Spleen (tissue), 11 donors: ENCODE data around the gene PSMG4. TPM values are rescaled to one million over a fixed set of nuclear protein-coding genes. Genes with fewer than 3 reads are reported as not detected.
"Not testable (repeated sequence)": the region's sequence is repeated elsewhere in the genome, so short reads cannot be mapped to it uniquely, and the experiment has no call there.

Experiments
- DNase-seq: peaks from one replicate; pipeline ENCODE4 v3.0.0-alpha.2; 2020
- H3K27ac ChIP-seq, 8 donors: fragments of 200-600 bp; sonication (generic) in 7 of 8; 1 replicate in 4 of 8; 2 replicates in 4 of 8; pipeline versions ENCODE4 v1.5.0 to v1.8.0; 2016 to 2021; ENCODE audit warnings: inconsistent platforms in 4 of 8, mild to moderate bottlenecking in 4 of 8, moderate library complexity in 1 of 8
- H3K27me3 ChIP-seq, 7 donors: fragments of 200-600 bp; sonication (generic) in 6 of 7; replicated peaks in 1 of 7; 1 replicate in 4 of 7; 2 replicates in 3 of 7; pipeline versions ENCODE4 v1.5.0 to v1.8.0; 2016 to 2021; ENCODE audit warnings: inconsistent platforms in 3 of 7, mild to moderate bottlenecking in 1 of 7
- H3K36me3 ChIP-seq, 6 donors: fragments of 200-600 bp; sonication (generic) in 5 of 6; 1 replicate in 4 of 6; 2 replicates in 2 of 6; pipeline versions ENCODE4 v1.5.0 to v1.8.0; 2016 to 2021; ENCODE audit warnings: inconsistent platforms in 2 of 6
- H3K4me1 ChIP-seq, 6 donors: fragments of 200-600 bp; sonication (generic) in 5 of 6; 1 replicate in 3 of 6; 2 replicates in 3 of 6; pipeline versions ENCODE4 v1.5.0 to v1.8.0; 2016 to 2021; ENCODE audit warnings: inconsistent platforms in 3 of 6
- H3K4me3 ChIP-seq, 8 donors: fragments of 200-600 bp; sonication (generic) in 7 of 8; 1 replicate in 4 of 8; 2 replicates in 4 of 8; pipeline versions ENCODE4 v1.5.0 to v1.8.0; 2016 to 2021; ENCODE audit warnings: inconsistent platforms in 4 of 8, mild to moderate bottlenecking in 4 of 8, moderate library complexity in 2 of 8
- H3K9me3 ChIP-seq, 8 donors: fragments of 200-600 bp; sonication (generic) in 7 of 8; 1 replicate in 4 of 8; 2 replicates in 4 of 8; pipeline versions ENCODE4 v1.5.0 to v1.8.0; 2016 to 2021; ENCODE audit warnings: inconsistent platforms in 4 of 8
- POLR2A ChIP-seq, 3 donors: fragments of 450-650 bp; IDR thresholded peaks; one replicate each; pipeline ENCODE4 v1.5.1; 2017; ENCODE audit warnings: antibody characterized with exemption in 3 of 3, mild to moderate bottlenecking in 1 of 3
- POLR2AphosphoS5 ChIP-seq, 3 donors: sonication (generic); formaldehyde crosslinking; IDR thresholded peaks; one replicate each; pipeline ENCODE4 v1.5.1; 2017; ENCODE audit warnings: antibody characterized with exemption in 3 of 3
- WGBS, 5 donors: extraction: QIAGEN DNeasy Blood & Tissue Kit in 3 of 5; methylation state at CpG; one replicate each; pipeline versions ENCODE4 v1.1.5 to v1.1.7; 2013 to 2018; 5-methylcytosine and 5-hydroxymethylcytosine counted together
- intact Hi-C: fragments of 100-400 bp; cut with DNase I; formaldehyde crosslinking; loops from one replicate; pipeline ENCODE4 v1.15.0; 2023; ENCODE audit warnings: low total_unique reads
- polyA plus RNA-seq, 3 donors: library from polyadenylated mRNA; stranded (reverse); fragments of 200-250 nt; gene quantifications; one replicate each; pipeline ENCODE4 v1.2.1, GENCODE V29; 2013
- total RNA-seq, 7 donors: library from RNA; depleted of rRNA in 3 of 7; stranded (reverse); fragments of >200 nt in 3 of 7; fragmentation: NEBNext Ultra II Directional in 4 of 7; extraction: Animal tissue kit (Norgen Biotek cat#: 25700) in 4 of 7; gene quantifications; one replicate each; pipeline versions ENCODE4 v1.1.0 to v1.2.1, GENCODE V29; 2016 to 2021
- TF ChIP-seq, protein P1 (sequence below), 11 experiments: fragments of 200-600 bp in 7 of 11; fragments of 450-650 bp in 4 of 11; sonication (generic) in 4 of 11; IDR thresholded peaks in 8 of 11; conservative IDR thresholded peaks in 3 of 11; 1 replicate in 7 of 11; 2 replicates in 4 of 11; pipeline versions ENCODE4 v1.4.0 to v1.8.0; 2016 to 2021; ENCODE audit warnings: antibody characterized with exemption in 11 of 11, inconsistent platforms in 4 of 11, mild to moderate bottlenecking in 1 of 11
- donor health status: healthy with polysubstance abuse.
- donor health status: DM: no; HTN: no; CAD: no; lungs with moderate emphysema.
- donor health status: DM: no; HTN: no; CAD: no.
- donor health status: Bipolar disorder and iron deficiency.
- donor health status: healthy.
- donor health status: DM: no; HTN: no; CAD: no.
- donor health status: DM: yes; HTN: yes; CAD: no.

Gene PSMG4
- total and polyA plus RNA-seq, 10 donors, result 12.1 to 41.6 (median 18.5) TPM

DNA sequence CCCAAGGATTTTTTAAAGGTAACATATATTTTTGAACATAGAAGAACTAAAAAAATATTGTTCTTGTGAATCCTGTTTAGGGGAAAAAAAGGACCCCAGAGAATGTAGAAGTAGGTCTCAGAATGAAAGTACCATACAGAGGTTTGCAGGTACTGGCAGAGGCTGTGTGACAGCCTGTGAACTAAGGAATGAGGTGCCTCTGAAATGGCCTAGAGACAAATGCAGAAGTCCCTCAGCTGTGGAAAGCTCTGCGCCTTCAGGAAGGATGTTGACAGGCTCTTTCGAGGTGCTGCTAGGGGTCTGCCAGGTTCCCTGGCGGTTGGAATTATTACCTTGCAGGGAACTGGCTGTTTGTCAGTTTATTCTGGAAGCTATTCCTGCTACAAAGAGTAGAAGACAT, 22.7 kb upstream of the PSMG4 start:
- H3K27me3 ChIP-seq, result peaks cover 0 to 80% (median 46%) of the 10 kb centered on the region in 7 donors
- intact Hi-C loops, result no loop called here
- no peak for DNase-seq

DNA sequence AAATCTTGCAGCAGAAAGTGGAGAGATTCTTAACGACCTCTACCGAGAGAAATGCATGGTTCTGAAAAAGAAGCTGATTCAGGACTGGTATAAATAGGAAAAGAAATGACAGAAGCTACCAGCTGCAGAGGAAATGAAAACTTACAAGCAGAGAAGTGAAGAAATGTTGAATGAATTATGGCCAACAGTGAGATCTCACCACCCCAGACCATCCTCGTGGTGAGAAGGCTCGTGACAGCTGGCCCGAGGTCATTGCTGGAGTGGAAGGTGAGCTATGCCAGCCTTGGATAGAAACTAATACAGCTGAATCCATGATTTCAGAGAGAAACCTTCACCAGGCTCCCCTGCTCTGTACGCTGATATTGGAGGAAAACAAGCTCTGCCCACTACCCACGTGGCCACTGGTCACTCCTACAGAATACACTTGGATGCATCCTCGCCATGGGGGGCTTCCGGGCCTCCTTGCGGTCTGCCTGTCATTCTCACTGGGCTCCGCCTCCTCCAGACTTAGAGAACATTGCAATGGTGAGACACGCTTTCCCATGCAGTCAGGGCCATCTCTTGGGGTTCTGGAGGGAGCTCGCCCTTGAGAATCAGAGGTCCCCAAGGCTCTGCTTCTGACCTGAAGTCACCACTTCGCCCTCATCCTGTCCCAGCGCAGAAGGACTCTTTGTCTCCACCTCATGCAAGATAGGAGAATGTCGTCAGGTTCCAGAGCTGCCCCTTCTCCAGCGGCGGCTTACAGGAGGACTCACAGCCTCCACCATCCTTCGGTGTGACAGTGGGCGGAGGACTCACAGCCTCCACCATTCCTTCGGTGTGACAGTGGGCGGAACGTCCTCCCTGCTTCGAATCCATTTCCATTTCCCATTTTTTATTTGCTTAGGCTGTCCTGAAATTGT, 20.7 kb upstream of the PSMG4 start:
- Histone ChIP-seq H3K4me1 (no peaks in the 10 kb centered on the region), H3K36me3 (no peaks in the 10 kb centered on the region), H3K9me3 (no peaks in the 10 kb centered on the region), H3K27ac (no peak overlapping the region), H3K27me3 (peaks cover 0 to 60% (median 26%) of the 10 kb centered on the region in 7 donors), H3K4me3 (no peak overlapping the region)
- intact Hi-C loops, result no loop called here
- TF ChIP-seq POLR2A (IDR thresholded peaks at IDR 0.05) (no peak), POLR2AphosphoS5 (IDR thresholded peaks at IDR 0.05) (no peak)
- TF ChIP-seq, protein P1, sequence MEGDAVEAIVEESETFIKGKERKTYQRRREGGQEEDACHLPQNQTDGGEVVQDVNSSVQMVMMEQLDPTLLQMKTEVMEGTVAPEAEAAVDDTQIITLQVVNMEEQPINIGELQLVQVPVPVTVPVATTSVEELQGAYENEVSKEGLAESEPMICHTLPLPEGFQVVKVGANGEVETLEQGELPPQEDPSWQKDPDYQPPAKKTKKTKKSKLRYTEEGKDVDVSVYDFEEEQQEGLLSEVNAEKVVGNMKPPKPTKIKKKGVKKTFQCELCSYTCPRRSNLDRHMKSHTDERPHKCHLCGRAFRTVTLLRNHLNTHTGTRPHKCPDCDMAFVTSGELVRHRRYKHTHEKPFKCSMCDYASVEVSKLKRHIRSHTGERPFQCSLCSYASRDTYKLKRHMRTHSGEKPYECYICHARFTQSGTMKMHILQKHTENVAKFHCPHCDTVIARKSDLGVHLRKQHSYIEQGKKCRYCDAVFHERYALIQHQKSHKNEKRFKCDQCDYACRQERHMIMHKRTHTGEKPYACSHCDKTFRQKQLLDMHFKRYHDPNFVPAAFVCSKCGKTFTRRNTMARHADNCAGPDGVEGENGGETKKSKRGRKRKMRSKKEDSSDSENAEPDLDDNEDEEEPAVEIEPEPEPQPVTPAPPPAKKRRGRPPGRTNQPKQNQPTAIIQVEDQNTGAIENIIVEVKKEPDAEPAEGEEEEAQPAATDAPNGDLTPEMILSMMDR (IDR thresholded peaks at IDR 0.05 in 8 of 11, conservative IDR thresholded peaks at IDR 0.05 in 3 of 11), result no peak
- WGBS, 5 donors, result 65 to 71% (median 67%) methylated on average over 19 to 24 of the region's 24 CpGs
- no peak for DNase-seq

More for the DNA sequence above, 22.7 kb upstream of the PSMG4 start:
- TF ChIP-seq, protein P1 (IDR thresholded peaks at IDR 0.05 in 8 of 11, conservative IDR thresholded peaks at IDR 0.05 in 3 of 11), result no peak
- TF ChIP-seq POLR2A (IDR thresholded peaks at IDR 0.05), result no peak
- H3K4me3 ChIP-seq, result no peak overlapping the region
- H3K9me3 ChIP-seq, result no peaks in the 10 kb centered on the region
- no peak overlapping the region for H3K27ac ChIP-seq
- WGBS, 5 donors, result 23 to 33% (median 25%) methylated on average over 3 of the region's 3 CpGs
- no peaks in the 10 kb centered on the region for H3K36me3 ChIP-seq
- H3K4me1 ChIP-seq, result peaks cover 7 to 16% (median 13%) of the 10 kb centered on the region in 6 donors

DNA sequence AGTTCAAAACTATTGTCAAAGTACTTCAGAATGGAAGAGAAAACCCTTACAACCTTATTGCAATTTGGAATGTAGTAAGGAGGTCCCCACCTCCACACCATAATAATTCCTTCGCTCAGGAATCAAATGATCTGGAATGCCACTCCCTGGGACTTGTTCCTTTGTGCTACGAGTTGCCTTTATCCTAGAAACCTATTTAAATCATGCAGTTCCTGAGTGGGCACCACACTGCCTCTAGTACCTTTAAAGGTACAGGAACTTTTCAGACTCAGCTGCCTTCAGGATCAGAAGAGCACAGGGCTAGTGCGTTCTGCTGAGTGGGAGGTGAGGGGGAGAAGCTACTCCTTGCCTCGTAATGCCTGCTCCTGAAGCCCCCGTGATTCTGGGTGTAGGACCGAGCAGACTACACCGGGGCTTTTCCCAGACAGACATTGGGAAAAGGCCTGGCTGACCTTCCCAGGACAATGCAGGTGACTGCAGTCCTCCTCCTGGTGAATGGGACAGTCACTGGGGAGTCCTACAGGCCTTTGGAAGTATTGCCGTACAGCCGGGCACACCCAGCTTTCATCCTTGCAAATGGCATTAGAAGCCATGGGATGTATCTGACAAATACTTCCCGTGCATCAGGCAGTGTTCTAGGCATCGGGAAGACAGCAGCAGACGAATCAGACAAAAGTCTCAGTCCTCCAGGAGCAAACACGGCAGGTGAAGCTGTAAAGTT, 19.5 kb upstream of the PSMG4 start:
- intact Hi-C loops, result no loop called here
- no peaks in the 10 kb centered on the region for H3K36me3 ChIP-seq
- H3K4me3 ChIP-seq, result no peak overlapping the region
- no peaks in the 10 kb centered on the region for H3K9me3 ChIP-seq
- DNase-seq, result no peak
- peaks cover 0 to 57% (median 15%) of the 10 kb centered on the region in 7 donors for H3K27me3 ChIP-seq
- no peaks in the 10 kb centered on the region for H3K4me1 ChIP-seq
- 79 to 90% (median 86%) methylated on average over 13 of the region's 13 CpGs for WGBS, 5 donors
- no peak overlapping the region for H3K27ac ChIP-seq
- no peak for TF ChIP-seq POLR2A (IDR thresholded peaks at IDR 0.05)
- TF ChIP-seq, protein P1 (IDR thresholded peaks at IDR 0.05 in 8 of 11, conservative IDR thresholded peaks at IDR 0.05 in 3 of 11), result no peak
- no peak for TF ChIP-seq POLR2AphosphoS5 (IDR thresholded peaks at IDR 0.05)

DNA sequence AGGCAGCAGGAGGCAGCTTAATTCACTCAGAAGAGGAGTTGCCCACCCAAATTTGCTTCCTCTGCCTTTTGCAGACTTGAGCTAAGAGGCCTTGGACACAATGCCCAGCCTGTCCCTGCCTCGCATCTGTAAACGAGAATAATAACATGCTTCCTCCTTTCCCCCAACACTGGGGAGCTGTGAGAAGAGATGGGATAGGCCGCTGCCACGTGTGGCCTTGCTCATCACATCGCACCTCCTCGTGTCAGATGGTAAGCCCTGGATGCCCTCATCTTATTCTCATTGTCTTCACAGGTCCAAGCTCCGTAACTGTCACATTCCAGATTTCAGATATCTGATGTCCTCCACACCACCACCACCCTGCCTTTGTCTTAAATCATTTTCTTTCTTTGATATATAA, 18.2 kb upstream of the PSMG4 start:
- H3K36me3 ChIP-seq, result no peaks in the 10 kb centered on the region

DNA sequence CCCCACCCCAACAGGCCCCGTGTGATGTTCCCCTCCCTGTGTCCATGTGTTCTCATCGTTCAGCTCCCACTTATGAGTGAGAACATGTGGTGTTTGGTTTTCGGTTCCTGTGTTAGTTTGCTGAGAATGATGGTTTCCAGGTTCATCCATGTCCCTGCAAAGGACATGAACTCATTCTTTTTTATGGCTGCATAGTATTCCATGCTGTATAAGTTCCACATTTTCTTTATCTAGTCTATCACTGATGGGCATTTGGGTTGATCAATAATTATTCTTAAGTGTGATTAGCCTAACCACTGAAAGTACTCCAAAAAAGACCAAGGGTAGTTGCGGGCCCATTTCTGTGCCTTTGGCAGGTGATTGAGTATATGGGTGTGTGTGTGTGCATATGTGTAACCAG, 17.0 kb upstream of the PSMG4 start:
- H3K36me3 ChIP-seq, DNase-seq, intact Hi-C loops, H3K27ac ChIP-seq, H3K4me1 ChIP-seq, H3K9me3 ChIP-seq, H3K4me3 ChIP-seq: not testable (repeated sequence)
- peaks cover 0 to 46% (median 0%) of the 10 kb centered on the region in 7 donors for H3K27me3 ChIP-seq
- WGBS, 5 donors, result 84 to 94% (median 90%) methylated on average over 4 of the region's 4 CpGs

More for the DNA sequence above, 18.2 kb upstream of the PSMG4 start:
- H3K4me3 ChIP-seq, result no peak overlapping the region
- WGBS, 5 donors, result 74 to 83% (median 76%) methylated on average over 7 of the region's 7 CpGs
- H3K9me3 ChIP-seq, result no peaks in the 10 kb centered on the region
- intact Hi-C loops, result no loop called here
- H3K27me3 ChIP-seq, result peaks cover 0 to 48% (median 5%) of the 10 kb centered on the region in 7 donors
- H3K4me1 ChIP-seq, result no peaks in the 10 kb centered on the region
- DNase-seq, result no peak
- no peak overlapping the region for H3K27ac ChIP-seq
- TF ChIP-seq, protein P1 (IDR thresholded peaks at IDR 0.05 in 8 of 11, conservative IDR thresholded peaks at IDR 0.05 in 3 of 11), result no peak
- TF ChIP-seq POLR2A (IDR thresholded peaks at IDR 0.05) (no peak), POLR2AphosphoS5 (IDR thresholded peaks at IDR 0.05) (no peak)
